Motor neuron (in vitro differentiated cells): ENCODE data around the gene IL1RN. TPM values are rescaled to one million over a fixed set of nuclear protein-coding genes. Genes with fewer than 3 reads are reported as not detected.

ENCODE experiments used
- ATAC-seq, 8 experiments: fragments of 200-7000 bp; cut with Tn5 transposase; replicated peaks in 6 of 8; 2 replicates each; pipeline ENCODE4 v1.8.0; 2021; ENCODE audit warnings: mild to moderate bottlenecking in 8 of 8, moderate library complexity in 8 of 8
- H3K27ac ChIP-seq, 2 donors: fragments of 250-450 bp; sonication (Bioruptor Pico); 2 replicates each; pipeline ENCODE4 v1.9.0; 2021; ENCODE audit warnings: antibody characterized with exemption in 2 of 2, mild to moderate bottlenecking in 2 of 2, moderate library complexity in 1 of 2
- H3K4me1 ChIP-seq, 2 donors: fragments of 250-450 bp; sonication (Bioruptor Pico); replicated peaks in 1 of 2; 2 replicates each; pipeline ENCODE4 v1.6.1; 2021; ENCODE audit warnings: antibody characterized with exemption in 2 of 2, mild to moderate bottlenecking in 2 of 2, moderate library complexity in 1 of 2
- H3K4me3 ChIP-seq, 5 donors: fragments of 250-450 bp; sonication (Bioruptor Pico); 2 replicates each; pipeline ENCODE4 v1.9.0; 2021; ENCODE audit warnings: antibody characterized with exemption in 5 of 5, mild to moderate bottlenecking in 5 of 5, moderate library complexity in 4 of 5
- WGBS, 10 experiments: fragments of 450-650 bp; shearing (Covaris generic); methylation state at CpG; one replicate each; pipeline ENCODE4 v1.0.0; 2022; 5-methylcytosine and 5-hydroxymethylcytosine counted together
- in situ Hi-C, 9 experiments: fragments of 400-800 bp; cut with MboI; loops; one replicate each; pipeline ENCODE4 v1.15.0; 2021; ENCODE audit warnings: low sequenced_read_pairs in 9 of 9, low pct_unique_long_range_greater_than_20kb in 2 of 9; ENCODE audit not compliant: unreplicated experiment in 9 of 9
- total RNA-seq, 8 experiments: library from RNA; unstranded; fragments of 300-600 nt; gene quantifications; 2 replicates each; pipeline versions ENCODE4 v1.2.3 to v1.2.4, GENCODE V29; 2022

The IL1RN gene
- total RNA-seq, 8 experiments from 2014 or later = 0.21 to 1.3 (median 0.69) TPM; not detected in 4

DNA sequence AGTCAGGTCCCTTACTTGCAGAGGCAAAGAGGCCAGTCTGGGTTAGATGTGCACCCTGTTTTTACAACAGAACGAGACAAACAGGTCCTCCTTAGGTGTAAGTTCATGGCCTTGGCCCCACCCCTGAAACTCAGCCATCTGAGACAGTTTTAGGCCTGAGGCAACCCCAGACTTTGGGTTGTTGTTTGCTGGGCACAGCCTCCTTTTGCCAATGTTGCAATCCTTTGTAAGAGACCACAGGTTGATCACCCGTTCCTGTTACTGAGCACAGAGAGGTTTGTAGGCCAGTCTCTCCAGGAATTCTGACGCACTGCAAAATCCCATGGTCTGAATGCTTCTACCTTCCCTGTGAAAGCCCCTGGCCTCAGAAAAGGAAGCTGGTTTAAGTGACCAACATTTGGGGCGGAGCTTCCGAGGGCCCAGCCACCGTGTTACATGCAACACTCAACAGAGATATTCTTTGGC, 15.5 kb upstream of the IL1RN start:
- Histone ChIP-seq H3K27ac (no peak overlapping the region), H3K4me1 (no peaks in the 10 kb centered on the region), H3K4me3 (no peak overlapping the region)
- 49 to 100% (median 66%) methylated on average over 1 to 6 of the region's 6 CpGs; no CpG with 5 or more reads in 3 of the 10 experiments for WGBS, 10 experiments
- in situ Hi-C loops = no loop called here
- no peak for ATAC-seq

DNA sequence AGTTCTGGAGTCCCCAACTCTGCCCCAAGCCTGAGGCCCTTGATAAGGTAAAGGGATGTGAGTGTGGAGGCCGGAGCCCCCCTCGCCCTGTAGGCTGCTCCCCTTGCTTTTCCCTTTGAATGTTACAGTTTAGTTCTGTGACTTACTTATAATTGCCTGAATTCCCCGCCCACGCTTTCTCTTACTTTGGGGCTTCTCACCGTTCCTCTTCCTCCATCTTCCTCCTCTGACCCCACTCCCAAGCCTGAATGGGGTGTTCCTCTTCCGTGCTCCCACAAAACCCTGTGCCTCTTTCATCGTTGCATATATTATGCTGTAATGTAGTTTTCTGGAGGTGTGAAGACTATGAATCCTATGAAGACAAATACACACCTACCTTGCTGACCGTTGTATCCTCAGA, 15.0 kb upstream of the IL1RN start:
- Histone ChIP-seq H3K27ac (no peak overlapping the region), H3K4me3 (no peak overlapping the region), H3K4me1 (no peaks in the 10 kb centered on the region)
- 33 to 94% (median 66%) methylated on average over 1 to 7 of the region's 8 CpGs; no CpG with 5 or more reads in 2 of the 10 experiments for WGBS, 10 experiments
- ATAC-seq = no peak
- in situ Hi-C loops = no loop called here

DNA sequence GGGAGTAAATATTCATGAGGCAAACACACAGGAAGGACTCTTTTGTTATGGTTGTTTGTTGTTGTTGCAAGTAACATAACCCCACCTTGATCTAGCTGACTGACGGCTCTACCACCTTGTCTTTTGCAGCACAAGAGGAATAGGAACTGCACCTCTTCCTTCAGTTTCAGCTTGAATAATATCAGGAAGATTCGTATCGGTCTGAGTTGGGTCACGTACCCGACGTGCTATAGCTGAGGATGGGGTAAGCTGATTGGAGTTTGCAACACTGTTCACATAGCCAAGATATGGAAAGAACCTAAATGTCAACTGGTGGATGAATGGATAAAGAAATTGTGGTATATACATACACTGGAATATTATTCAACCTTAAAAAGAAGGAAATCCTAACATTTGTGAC, 14.5 kb upstream of the IL1RN start:
- in situ Hi-C loops = no loop called here
- Histone ChIP-seq H3K4me3 (no peak overlapping the region), H3K27ac (no peak overlapping the region), H3K4me1 (no peaks in the 10 kb centered on the region)
- 54 to 88% (median 75%) methylated on average over 2 to 6 of the region's 6 CpGs; no CpG with 5 or more reads in 4 of the 10 experiments for WGBS, 10 experiments
- no peak for ATAC-seq

DNA sequence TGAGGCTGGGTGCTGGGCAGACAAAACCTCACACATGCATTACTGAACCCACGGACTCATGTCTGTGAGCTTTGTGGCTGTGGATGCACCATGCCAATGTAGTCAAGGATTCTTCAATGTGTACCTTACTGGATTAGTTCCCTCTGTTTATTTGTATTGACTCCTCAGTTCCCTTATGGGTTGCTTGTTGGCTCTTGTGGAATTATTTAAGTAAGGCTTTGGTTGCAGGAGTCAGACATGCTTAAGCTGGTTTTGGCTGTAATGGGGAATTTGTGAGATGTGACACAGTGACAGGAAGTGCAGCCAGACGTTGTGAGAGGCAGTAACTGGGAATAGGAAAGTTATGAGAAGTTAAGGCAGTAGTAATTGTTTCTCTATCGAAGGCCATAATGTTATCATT, 13.6 kb upstream of the IL1RN start:
- ATAC-seq = no peak
- WGBS, 10 experiments = 0 to 100% (median 61%) methylated on average over 1 to 2 of the region's 3 CpGs; no CpG with 5 or more reads in 4 of the 10 experiments
- no peaks in the 10 kb centered on the region for H3K4me1 ChIP-seq

DNA sequence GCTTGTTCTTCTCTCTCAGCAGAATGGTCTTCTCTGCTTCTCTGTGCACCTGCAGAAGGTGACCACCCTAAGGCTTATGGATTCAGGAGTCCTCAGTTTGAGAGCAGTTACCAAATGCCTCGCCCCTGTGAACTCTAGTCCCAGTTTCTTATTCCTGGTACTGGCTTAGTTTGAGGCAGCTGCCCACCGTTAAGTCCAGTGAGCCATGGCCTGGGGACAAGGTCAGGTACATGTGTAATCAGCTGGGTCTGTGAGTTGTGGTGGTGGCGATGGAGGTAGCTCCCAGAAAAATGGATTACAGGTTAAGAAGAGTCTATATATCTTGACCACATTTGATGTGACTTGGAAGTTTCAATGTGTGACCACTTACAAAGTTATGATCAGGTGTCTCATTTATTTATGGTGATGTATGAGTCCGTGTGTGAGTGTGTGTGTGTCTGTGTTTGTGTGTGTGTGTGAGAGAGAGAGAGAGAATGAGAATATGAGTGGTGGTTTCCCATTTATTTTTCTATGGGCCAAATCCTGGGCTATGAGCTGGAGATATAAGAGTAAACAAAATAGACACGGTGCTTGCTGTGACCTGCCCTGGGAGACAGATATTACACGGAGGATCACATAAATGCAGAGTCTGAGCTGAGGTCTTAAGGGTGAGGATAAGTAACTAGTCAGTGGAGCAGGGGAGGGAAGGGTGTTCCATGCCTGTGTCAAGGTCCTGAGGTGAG, 13.0 kb upstream of the IL1RN start:
- H3K4me3 ChIP-seq = no peak overlapping the region
- no peak for ATAC-seq
- no peak overlapping the region for H3K27ac ChIP-seq
- in situ Hi-C loops = no loop called here
- WGBS, 10 experiments = 40 to 88% (median 65%) methylated on average over 1 to 5 of the region's 6 CpGs
- H3K4me1 ChIP-seq = no peaks in the 10 kb centered on the region

More for the DNA sequence above, 13.6 kb upstream of the IL1RN start:
- Histone ChIP-seq H3K27ac (no peak overlapping the region), H3K4me3 (no peak overlapping the region)
- in situ Hi-C loops = no loop called here

DNA sequence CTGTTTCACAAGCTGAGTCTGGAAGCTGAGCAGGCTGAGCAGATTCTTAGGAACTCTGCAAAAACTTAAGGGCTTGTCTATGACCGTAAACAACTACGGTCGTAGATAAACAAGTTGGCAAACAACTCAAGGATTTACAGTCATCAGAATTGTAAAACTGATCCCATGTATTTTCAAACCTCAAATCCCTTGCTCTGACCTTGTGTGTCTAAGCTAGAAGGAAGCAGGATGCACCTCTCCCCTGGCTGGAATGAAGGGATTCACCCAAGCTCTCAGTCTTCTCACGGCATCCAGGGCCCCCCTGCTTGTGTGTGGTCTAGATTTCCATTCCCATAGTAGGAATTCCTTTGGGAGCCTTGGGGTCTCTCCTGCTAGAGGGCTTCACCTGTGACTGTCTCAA, 12.4 kb upstream of the IL1RN start:
- H3K27ac ChIP-seq = no peak overlapping the region
- no peaks in the 10 kb centered on the region for H3K4me1 ChIP-seq
- in situ Hi-C loops = no loop called here
- H3K4me3 ChIP-seq = no peak overlapping the region
- 20 to 100% (median 85%) methylated on average over 1 to 4 of the region's 4 CpGs; no CpG with 5 or more reads in 2 of the 10 experiments for WGBS, 10 experiments
- ATAC-seq = no peak

DNA sequence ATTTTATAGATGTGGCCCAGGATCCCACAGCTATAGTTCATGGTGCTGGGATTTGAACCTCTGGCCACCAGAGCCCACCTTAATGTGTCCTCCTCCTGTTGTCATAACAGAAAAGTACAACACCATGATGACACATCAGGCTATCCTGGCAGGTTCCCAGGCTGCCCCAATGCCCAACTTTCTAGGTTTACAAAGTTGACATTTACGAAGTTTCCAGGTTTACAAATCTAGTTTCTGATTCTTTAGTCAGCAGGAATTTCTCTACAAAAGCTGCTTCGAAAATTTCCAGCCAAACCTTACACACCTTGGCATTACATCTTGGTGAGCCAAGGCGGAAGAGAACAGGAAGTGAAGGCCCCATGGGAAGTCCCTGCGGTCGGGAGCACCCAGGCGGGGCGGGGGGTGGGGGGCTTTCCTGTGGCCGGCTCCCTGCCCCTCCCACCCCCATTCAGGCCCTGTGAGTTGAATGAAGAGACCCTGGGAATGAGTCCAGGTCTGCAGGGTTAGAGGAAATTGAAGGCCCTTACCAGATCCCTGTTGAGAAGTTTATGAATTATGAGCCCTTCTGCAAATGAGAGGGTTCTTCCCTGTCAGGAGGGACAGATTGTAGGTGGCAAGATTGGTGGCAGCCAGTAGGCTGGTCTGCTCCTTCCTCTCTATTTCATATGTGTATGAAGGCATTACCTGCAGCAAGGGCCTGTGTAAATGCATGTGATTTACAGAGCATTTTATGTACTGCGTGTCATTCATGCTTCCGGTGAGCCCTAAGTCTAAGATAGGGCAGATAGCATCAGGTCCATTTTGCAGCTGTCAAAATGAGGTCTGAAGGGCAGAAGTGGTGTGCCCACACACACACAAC, 11.1 kb upstream of the IL1RN start:
- H3K4me1 ChIP-seq = no peaks in the 10 kb centered on the region
- 17 to 100% (median 76%) methylated on average over 1 to 5 of the region's 10 CpGs; no CpG with 5 or more reads in 4 of the 10 experiments for WGBS, 10 experiments
- ATAC-seq = no peak
- in situ Hi-C loops = no loop called here
- no peak overlapping the region for H3K27ac ChIP-seq
- H3K4me3 ChIP-seq = no peak overlapping the region

DNA sequence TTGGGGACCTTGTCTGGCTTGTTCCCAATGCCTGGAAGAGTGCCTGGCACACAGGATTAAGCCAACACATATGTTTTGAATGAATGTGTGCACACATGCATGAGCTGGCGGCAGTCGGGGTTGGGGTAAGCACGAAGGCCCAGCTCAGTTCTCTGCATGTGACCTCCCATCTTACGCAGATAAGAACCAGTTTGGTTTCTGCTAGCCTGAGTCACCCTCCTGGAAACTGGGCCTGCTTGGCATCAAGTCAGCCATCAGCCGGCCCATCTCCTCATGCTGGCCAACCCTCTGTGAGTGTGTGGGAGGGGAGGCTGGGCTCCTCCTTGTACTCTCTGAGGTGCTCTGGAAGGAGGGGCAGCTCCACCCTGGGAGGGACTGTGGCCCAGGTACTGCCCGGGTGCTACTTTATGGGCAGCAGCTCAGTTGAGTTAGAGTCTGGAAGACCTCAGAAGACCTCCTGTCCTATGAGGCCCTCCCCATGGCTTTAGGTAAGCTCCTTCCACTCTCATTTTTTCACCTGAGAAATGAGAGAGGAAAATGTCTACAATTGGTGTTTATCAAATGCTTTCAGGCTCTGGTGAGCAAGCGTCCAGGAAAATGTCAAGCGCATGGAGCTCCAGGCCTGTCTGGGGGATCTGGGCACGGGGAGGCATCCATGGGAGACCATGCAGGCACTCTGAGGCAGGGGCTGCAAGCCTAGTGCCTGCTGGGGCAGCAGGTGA, 9.7 kb upstream of the IL1RN start:
- ATAC-seq = peak in 2 of 8 experiments; percentile 84 to 89
- WGBS, 10 experiments = 0 to 100% (median 86%) methylated on average over 1 to 6 of the region's 9 CpGs; no CpG with 5 or more reads in 2 of the 10 experiments
- in situ Hi-C loops = no loop called here
- H3K4me1 ChIP-seq = no peaks in the 10 kb centered on the region
- H3K27ac ChIP-seq = no peak overlapping the region
- no peak overlapping the region for H3K4me3 ChIP-seq

DNA sequence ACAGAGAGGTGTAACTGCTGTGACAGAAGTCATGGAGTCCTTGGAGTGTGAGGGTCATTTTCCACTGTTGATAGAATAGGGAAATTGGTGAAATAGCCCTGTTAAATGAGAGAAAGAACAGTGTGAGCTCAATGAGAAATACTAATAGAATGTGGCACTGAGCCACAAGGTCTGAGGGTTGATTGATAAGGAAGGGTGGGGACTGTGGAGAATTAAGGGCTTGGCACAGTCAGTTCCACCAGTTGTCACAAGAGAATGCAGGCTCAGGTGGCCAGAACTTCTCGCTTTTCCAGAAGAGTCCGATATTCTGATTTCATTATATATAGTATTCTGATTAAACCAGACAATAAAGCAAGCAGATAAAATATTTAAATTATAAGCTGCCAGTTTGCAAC, 9.1 kb upstream of the IL1RN start:
- Histone ChIP-seq H3K27ac (no peak overlapping the region), H3K4me1 (no peaks in the 10 kb centered on the region), H3K4me3 (no peak overlapping the region)
- in situ Hi-C loops = no loop called here
- 72 to 100% (median 85%) methylated on average over 1 to 2 of the region's 2 CpGs; no CpG with 5 or more reads in 2 of the 10 experiments for WGBS, 10 experiments
- ATAC-seq = no peak

DNA sequence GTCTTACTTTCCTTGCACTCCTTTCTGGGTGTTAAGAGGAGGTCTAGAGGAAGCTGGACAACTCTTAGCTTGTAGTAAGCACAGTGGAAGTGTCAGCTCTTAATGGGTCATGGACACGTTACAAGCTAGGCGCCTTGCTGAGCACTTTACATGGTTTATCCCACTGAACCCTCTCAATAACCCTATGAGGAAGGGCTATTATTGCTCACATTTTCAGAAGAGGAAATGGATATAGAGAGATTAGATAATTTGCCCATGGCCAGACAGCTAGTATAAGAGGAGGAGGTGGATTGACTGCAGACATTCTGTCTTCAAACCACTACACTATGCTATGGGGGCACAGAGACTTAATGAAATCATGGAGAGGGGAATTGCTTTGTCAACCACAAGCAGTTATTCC, 8.3 kb upstream of the IL1RN start:
- in situ Hi-C loops = no loop called here
- no peak for ATAC-seq
- Histone ChIP-seq H3K4me1 (no peaks in the 10 kb centered on the region), H3K4me3 (no peak overlapping the region), H3K27ac (no peak overlapping the region)
- WGBS, 10 experiments = 50 to 100% (median 80%) methylated on average over 1 to 2 of the region's 2 CpGs; no CpG with 5 or more reads in 5 of the 10 experiments

DNA sequence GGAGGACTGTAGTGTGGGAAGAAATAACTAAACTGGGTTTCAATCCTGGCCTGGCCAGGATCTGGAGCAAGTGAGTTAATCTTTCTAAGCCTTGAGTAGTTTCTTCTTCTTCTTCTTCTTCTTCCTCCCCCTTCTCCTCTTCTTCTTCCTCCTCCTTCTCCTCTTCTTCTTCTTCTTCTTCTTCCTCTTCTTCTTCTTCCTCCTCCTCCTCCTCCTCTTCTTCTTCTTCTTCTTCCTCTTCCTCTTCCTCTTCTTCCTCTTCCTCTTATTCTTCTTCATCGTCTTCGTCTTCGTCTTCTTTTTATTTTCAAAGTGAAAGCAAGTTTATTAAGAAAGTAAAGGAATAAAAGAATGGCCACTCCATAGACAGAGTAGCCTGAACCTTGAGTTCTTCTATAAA, 6.5 kb upstream of the IL1RN start:
- no peak for ATAC-seq
- Histone ChIP-seq H3K4me1 (no peaks in the 10 kb centered on the region), H3K27ac (no peak overlapping the region), H3K4me3 (no peak overlapping the region)
- 68 to 100% (median 80%) methylated on average over 1 to 3 of the region's 3 CpGs; no CpG with 5 or more reads in 1 of the 10 experiments for WGBS, 10 experiments
- in situ Hi-C loops = no loop called here

DNA sequence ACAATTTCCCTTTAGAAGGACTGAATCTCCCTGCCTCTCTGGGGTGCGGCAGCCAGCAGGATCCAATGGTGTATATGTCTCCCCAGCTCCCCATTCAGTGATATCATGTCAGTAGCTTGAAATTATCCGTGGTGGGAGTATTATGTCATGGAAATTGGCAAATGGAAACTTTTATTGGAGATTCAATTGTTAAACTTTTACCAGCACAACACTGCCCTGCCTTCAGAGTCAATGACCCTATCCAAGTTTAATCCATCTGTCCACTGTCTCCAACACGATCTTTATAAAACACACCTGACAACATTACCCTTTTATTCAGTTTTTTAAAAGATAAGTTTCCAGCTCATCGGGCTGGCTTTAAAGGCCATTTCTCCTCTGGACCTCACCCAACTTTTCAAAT, 5.0 kb upstream of the IL1RN start:
- Histone ChIP-seq H3K27ac (no peak overlapping the region), H3K4me3 (no peak overlapping the region), H3K4me1 (no peaks in the 10 kb centered on the region)
- in situ Hi-C loops = no loop called here
- 20 to 71% (median 47%) methylated on average over 1 to 3 of the region's 4 CpGs; no CpG with 5 or more reads in 4 of the 10 experiments for WGBS, 10 experiments
- no peak for ATAC-seq

DNA sequence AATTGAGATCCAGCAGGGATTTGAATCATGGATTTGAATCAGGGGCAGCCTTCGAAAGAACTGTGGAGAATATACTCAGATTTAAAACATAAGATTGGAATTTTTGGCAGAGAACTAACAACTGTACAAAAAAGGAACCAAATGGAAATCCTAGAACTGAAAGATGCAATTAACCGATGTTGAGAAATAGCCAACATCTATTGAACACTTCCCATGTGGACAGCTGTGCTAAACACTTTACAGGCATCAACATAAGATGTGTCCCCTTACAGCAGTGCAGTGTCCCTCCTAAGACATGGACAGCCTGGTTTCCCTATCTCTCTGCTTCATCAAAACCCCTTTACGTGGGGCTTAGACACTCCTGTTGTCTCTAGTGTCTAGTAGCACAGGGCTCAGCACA, 3.7 kb upstream of the IL1RN start:
- 43 to 100% (median 80%) methylated on average over 1 to 3 of the region's 3 CpGs; no CpG with 5 or more reads in 1 of the 10 experiments for WGBS, 10 experiments
- in situ Hi-C loops = no loop called here
- H3K27ac ChIP-seq = no peak overlapping the region
- H3K4me3 ChIP-seq = no peak overlapping the region
- H3K4me1 ChIP-seq = no peaks in the 10 kb centered on the region
- no peak for ATAC-seq
